ENCODE results near the gene GPR155.

- TF ChIP-seq, protein P1, sequence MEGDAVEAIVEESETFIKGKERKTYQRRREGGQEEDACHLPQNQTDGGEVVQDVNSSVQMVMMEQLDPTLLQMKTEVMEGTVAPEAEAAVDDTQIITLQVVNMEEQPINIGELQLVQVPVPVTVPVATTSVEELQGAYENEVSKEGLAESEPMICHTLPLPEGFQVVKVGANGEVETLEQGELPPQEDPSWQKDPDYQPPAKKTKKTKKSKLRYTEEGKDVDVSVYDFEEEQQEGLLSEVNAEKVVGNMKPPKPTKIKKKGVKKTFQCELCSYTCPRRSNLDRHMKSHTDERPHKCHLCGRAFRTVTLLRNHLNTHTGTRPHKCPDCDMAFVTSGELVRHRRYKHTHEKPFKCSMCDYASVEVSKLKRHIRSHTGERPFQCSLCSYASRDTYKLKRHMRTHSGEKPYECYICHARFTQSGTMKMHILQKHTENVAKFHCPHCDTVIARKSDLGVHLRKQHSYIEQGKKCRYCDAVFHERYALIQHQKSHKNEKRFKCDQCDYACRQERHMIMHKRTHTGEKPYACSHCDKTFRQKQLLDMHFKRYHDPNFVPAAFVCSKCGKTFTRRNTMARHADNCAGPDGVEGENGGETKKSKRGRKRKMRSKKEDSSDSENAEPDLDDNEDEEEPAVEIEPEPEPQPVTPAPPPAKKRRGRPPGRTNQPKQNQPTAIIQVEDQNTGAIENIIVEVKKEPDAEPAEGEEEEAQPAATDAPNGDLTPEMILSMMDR (IDR thresholded peaks at IDR 0.05), result no peak
- TF ChIP-seq POLR2A (IDR thresholded peaks at IDR 0.05), result no peak
Observed at GRCh38 chr2:174397773-174398172, 89.1 kb downstream of the GPR155 start.

Data from Peyer's patch (tissue), 4 donors.